Urinary bladder (tissue), 4 donors: ENCODE measurements around the gene KIF9. TPM values are rescaled to one million over a fixed set of nuclear protein-coding genes. Genes with fewer than 3 reads are reported as not detected.
"Not testable (repeated sequence)": the region's sequence is repeated elsewhere in the genome, so short reads cannot be mapped to it uniquely, and the experiment has no call there.

Experiments
- DNase-seq: peaks from one replicate; pipeline ENCODE4 v3.0.0-alpha.2; 2015; ENCODE audit errors: extremely low spot score
- H3K27ac ChIP-seq: one replicate; pipeline ENCODE4 v1.5.1; 2013; ENCODE audit warnings: low read depth, mild to moderate bottlenecking, moderate library complexity
- H3K36me3 ChIP-seq: one replicate; pipeline ENCODE4 v1.6.1; 2013; ENCODE audit warnings: mild to moderate bottlenecking, moderate library complexity; ENCODE audit not compliant: insufficient read depth
- H3K4me1 ChIP-seq: one replicate; pipeline ENCODE4 v1.6.1; 2013; ENCODE audit warnings: mild to moderate bottlenecking, moderate library complexity; ENCODE audit not compliant: insufficient read depth
- H3K4me3 ChIP-seq: one replicate; pipeline ENCODE4 v1.5.1; 2013; ENCODE audit warnings: low read depth, low read length
- WGBS: extraction: QIAGEN DNeasy Blood & Tissue Kit; methylation state at CpG from one replicate; pipeline ENCODE4 v1.1.7; 2013; 5-methylcytosine and 5-hydroxymethylcytosine counted together
- polyA plus RNA-seq: library from polyadenylated mRNA; stranded (reverse); fragments of 200-250 nt; gene quantifications from one replicate; pipeline ENCODE4 v1.2.3, GENCODE V29; 2013
- total RNA-seq: library from RNA; depleted of rRNA; stranded (reverse); fragments of >200 nt; gene quantifications from one replicate; pipeline ENCODE4 v1.2.3, GENCODE V29; 2014
- donor health status: healthy with polysubstance abuse.
- donor health status: healthy.

Gene KIF9
- total and polyA plus RNA-seq, 2 donors = 4.3 to 11.3 TPM

- 1% methylated on average over 10 of the region's 10 CpGs for WGBS
- Histone ChIP-seq H3K36me3 (no peaks in the 10 kb centered on the region), H3K4me1 (no peaks in the 10 kb centered on the region), H3K4me3 (peak overlapping the region; percentile 70), H3K27ac (peak overlapping the region; percentile 76)
- DNase-seq = no peak
Measured at GRCh38 chr3:47283193-47283537, 566 bp upstream of the KIF9 start.

GRCh38 chr3:47280519-47280918 is 2.1 kb downstream of the KIF9 start:
- WGBS = 94% methylated on average over 5 of the region's 5 CpGs
- no peak overlapping the region for H3K27ac ChIP-seq
- H3K4me1 ChIP-seq = no peaks in the 10 kb centered on the region
- H3K4me3 ChIP-seq = no peak overlapping the region
- DNase-seq = no peak
- no peaks in the 10 kb centered on the region for H3K36me3 ChIP-seq

GRCh38 chr3:47276558-47276957 is 6.0 kb downstream of the KIF9 start:
- Histone ChIP-seq H3K4me1 (no peaks in the 10 kb centered on the region), H3K27ac (no peak overlapping the region), H3K36me3 (no peaks in the 10 kb centered on the region), H3K4me3 (no peak overlapping the region)
- 80% methylated on average over 4 of the region's 4 CpGs for whole genome bisulfite sequencing
- no peak for DNase-seq

GRCh38 chr3:47274652-47275051 is 7.9 kb downstream of the KIF9 start:
- no peaks in the 10 kb centered on the region for H3K36me3 ChIP-seq
- WGBS = 89% methylated on average over 2 of the region's 2 CpGs
- no peaks in the 10 kb centered on the region for H3K4me1 ChIP-seq
- DNase-seq = no peak
- H3K4me3 ChIP-seq = no peak overlapping the region
- H3K27ac ChIP-seq = no peak overlapping the region

- Histone ChIP-seq H3K27ac (no peak overlapping the region), H3K36me3 (no peaks in the 10 kb centered on the region), H3K4me3 (no peak overlapping the region), H3K4me1 (no peaks in the 10 kb centered on the region)
- 84% methylated on average over 5 of the region's 5 CpGs for WGBS
- DNase-seq = no peak
Measured at GRCh38 chr3:47273564-47273963, 9.0 kb downstream of the KIF9 start.

GRCh38 chr3:47270526-47270925 is 12.1 kb downstream of the KIF9 start:
- H3K4me3 ChIP-seq = no peak overlapping the region
- no peaks in the 10 kb centered on the region for H3K36me3 ChIP-seq
- H3K27ac ChIP-seq = no peak overlapping the region
- no peak for DNase-seq
- no peaks in the 10 kb centered on the region for H3K4me1 ChIP-seq
- 96% methylated on average over 4 of the region's 4 CpGs for WGBS

- no peaks in the 10 kb centered on the region for H3K36me3 ChIP-seq
- H3K4me1 ChIP-seq = no peaks in the 10 kb centered on the region
- no peak overlapping the region for H3K4me3 ChIP-seq
- DNase-seq = no peak
- no peak overlapping the region for H3K27ac ChIP-seq
Measured at GRCh38 chr3:47267490-47267824, 15.1 kb downstream of the KIF9 start.

- no peak overlapping the region for H3K27ac ChIP-seq
- WGBS = 56% methylated on average over 11 of the region's 11 CpGs
Measured at GRCh38 chr3:47266709-47267489, 15.7 kb downstream of the KIF9 start.

GRCh38 chr3:47265725-47266428 is 16.7 kb downstream of the KIF9 start:
- Histone ChIP-seq H3K4me3 (no peak overlapping the region), H3K27ac (no peak overlapping the region)

More at GRCh38 chr3:47266709-47267489, 15.7 kb downstream of the KIF9 start:
- no peaks in the 10 kb centered on the region for H3K4me1 ChIP-seq
- no peak overlapping the region for H3K4me3 ChIP-seq
- no peaks in the 10 kb centered on the region for H3K36me3 ChIP-seq
- DNase-seq = no peak

GRCh38 chr3:47265008-47265407 is 17.6 kb downstream of the KIF9 start:
- WGBS = 93% methylated on average over 1 of the region's 1 CpG
- DNase-seq = no peak
- no peak overlapping the region for H3K27ac ChIP-seq
- no peaks in the 10 kb centered on the region for H3K4me1 ChIP-seq
- H3K4me3 ChIP-seq = no peak overlapping the region
- no peaks in the 10 kb centered on the region for H3K36me3 ChIP-seq

More at GRCh38 chr3:47265725-47266428, 16.7 kb downstream of the KIF9 start:
- no peak for DNase-seq
- 94% methylated on average over 10 of the region's 10 CpGs for WGBS
- no peaks in the 10 kb centered on the region for H3K4me1 ChIP-seq
- H3K36me3 ChIP-seq = no peaks in the 10 kb centered on the region

GRCh38 chr3:47261301-47261700 is 21.3 kb downstream of the KIF9 start:
- 86% methylated on average over 3 of the region's 3 CpGs for WGBS
- H3K4me1 ChIP-seq = no peaks in the 10 kb centered on the region
- no peak overlapping the region for H3K27ac ChIP-seq
- DNase-seq = no peak
- H3K4me3 ChIP-seq = no peak overlapping the region
- H3K36me3 ChIP-seq = no peaks in the 10 kb centered on the region

GRCh38 chr3:47260605-47261004 is 22.0 kb downstream of the KIF9 start:
- no peaks in the 10 kb centered on the region for H3K4me1 ChIP-seq
- H3K36me3 ChIP-seq = no peaks in the 10 kb centered on the region
- no peak overlapping the region for H3K27ac ChIP-seq
- 85% methylated on average over 4 of the region's 4 CpGs for WGBS
- no peak for DNase-seq
- H3K4me3 ChIP-seq = no peak overlapping the region

- H3K36me3 ChIP-seq = no peaks in the 10 kb centered on the region
- H3K4me3 ChIP-seq = no peak overlapping the region
- WGBS = 90% methylated on average over 3 of the region's 3 CpGs
- no peak for DNase-seq
- no peaks in the 10 kb centered on the region for H3K4me1 ChIP-seq
- no peak overlapping the region for H3K27ac ChIP-seq
Measured at GRCh38 chr3:47259114-47259513, 23.5 kb downstream of the KIF9 start.

GRCh38 chr3:47256331-47256730 is 26.3 kb downstream of the KIF9 start:
- WGBS = 87% methylated on average over 22 of the region's 25 CpGs
- not testable (repeated sequence) for H3K36me3 ChIP-seq, H3K4me1 ChIP-seq, H3K27ac ChIP-seq, DNase-seq, H3K4me3 ChIP-seq
